ENCODE data around the gene EEFSEC. TPM values are rescaled to one million over a fixed set of nuclear protein-coding genes. Genes with fewer than 3 reads are reported as not detected.

The EEFSEC gene
- total RNA-seq, 1 donor from 2014 or later, result 1.6 TPM

GRCh38 chr3:128424508-128425069 is 271.3 kb downstream of the EEFSEC start:
- peak in 1 of 2 donors; percentile 86 for DNase-seq (ENCODE audit: low read depth in 2 of 2)

GRCh38 chr3:128425142-128425845 is 272.0 kb downstream of the EEFSEC start:
- no peak for DNase-seq (ENCODE audit: low read depth in 2 of 2)

- no peak for DNase-seq (ENCODE audit: low read depth in 2 of 2)
Measured at GRCh38 chr3:128425846-128426127, 272.5 kb downstream of the EEFSEC start.

- DNase-seq (ENCODE audit: low read depth in 2 of 2), result peak; percentile 38 to 60
Measured at GRCh38 chr3:128426128-128426921, 273.0 kb downstream of the EEFSEC start.

- DNase-seq (ENCODE audit: low read depth in 2 of 2), result no peak
Measured at GRCh38 chr3:128427175-128427857, 274.0 kb downstream of the EEFSEC start.

- no peak for DNase-seq (ENCODE audit: low read depth in 2 of 2)
Measured at GRCh38 chr3:128427872-128428822, 274.9 kb downstream of the EEFSEC start.

GRCh38 chr3:128429275-128429674 is 276.0 kb downstream of the EEFSEC start:
- no peak for DNase-seq (ENCODE audit: low read depth in 2 of 2)

- no peak for DNase-seq (ENCODE audit: low read depth in 2 of 2)
Measured at GRCh38 chr3:128429751-128430150, 276.5 kb downstream of the EEFSEC start.

- no peak for DNase-seq (ENCODE audit: low read depth in 2 of 2)
Measured at GRCh38 chr3:128430301-128430700, 277.0 kb downstream of the EEFSEC start.

- no peak for DNase-seq (ENCODE audit: low read depth in 2 of 2)
Measured at GRCh38 chr3:128430731-128431130, 277.4 kb downstream of the EEFSEC start.

- DNase-seq (ENCODE audit: low read depth in 2 of 2), result no peak
Measured at GRCh38 chr3:128431803-128432300, 278.6 kb downstream of the EEFSEC start.

- no peak for DNase-seq (ENCODE audit: low read depth in 2 of 2)
Measured at GRCh38 chr3:128432301-128432970, 279.2 kb downstream of the EEFSEC start.

GRCh38 chr3:128432971-128433836 is 279.9 kb downstream of the EEFSEC start:
- no peak for DNase-seq (ENCODE audit: low read depth in 2 of 2)

GRCh38 chr3:128433837-128434165 is 280.5 kb downstream of the EEFSEC start:
- DNase-seq (ENCODE audit: low read depth in 2 of 2), result no peak

GRCh38 chr3:128434524-128434923 is 281.2 kb downstream of the EEFSEC start:
- DNase-seq (ENCODE audit: low read depth in 2 of 2), result no peak

- no peak for DNase-seq (ENCODE audit: low read depth in 2 of 2)
Measured at GRCh38 chr3:128435058-128435457, 281.8 kb downstream of the EEFSEC start.

GRCh38 chr3:128435561-128435960 is 282.3 kb downstream of the EEFSEC start:
- DNase-seq (ENCODE audit: low read depth in 2 of 2), result no peak

GRCh38 chr3:128436214-128436613 is 282.9 kb downstream of the EEFSEC start:
- no peak for DNase-seq (ENCODE audit: low read depth in 2 of 2)

GRCh38 chr3:128438488-128439072 is 285.3 kb downstream of the EEFSEC start:
- DNase-seq (ENCODE audit: low read depth in 2 of 2), result no peak
